Measurements from ENCODE around the gene LRFN2.

Gene LRFN2

GRCh38 chr6:40541556-40542174 lies 45.5 kb downstream of the LRFN2 start:
- no peak for DNase-seq

DNA sequence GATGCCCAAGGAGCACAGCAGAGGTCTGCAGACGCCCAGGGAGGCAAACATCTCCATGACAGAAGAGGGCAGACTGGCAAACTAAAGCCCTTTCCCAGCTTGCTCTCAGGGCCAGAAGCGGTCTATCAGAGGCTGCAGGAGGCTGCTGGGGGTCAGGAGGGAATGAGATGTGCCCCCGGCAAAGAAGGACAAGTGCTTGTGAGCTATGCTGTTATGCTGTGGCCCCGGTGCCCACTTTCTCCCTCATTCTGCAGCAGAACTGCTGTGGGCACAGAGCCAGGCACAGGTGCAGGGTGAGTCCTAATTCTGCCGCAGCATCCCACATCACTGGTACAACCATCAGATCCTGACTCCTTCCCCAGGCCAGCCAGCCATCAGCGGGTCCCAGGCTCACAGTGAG lies 46.4 kb downstream of the LRFN2 start:
- no peak for DNase-seq

DNA sequence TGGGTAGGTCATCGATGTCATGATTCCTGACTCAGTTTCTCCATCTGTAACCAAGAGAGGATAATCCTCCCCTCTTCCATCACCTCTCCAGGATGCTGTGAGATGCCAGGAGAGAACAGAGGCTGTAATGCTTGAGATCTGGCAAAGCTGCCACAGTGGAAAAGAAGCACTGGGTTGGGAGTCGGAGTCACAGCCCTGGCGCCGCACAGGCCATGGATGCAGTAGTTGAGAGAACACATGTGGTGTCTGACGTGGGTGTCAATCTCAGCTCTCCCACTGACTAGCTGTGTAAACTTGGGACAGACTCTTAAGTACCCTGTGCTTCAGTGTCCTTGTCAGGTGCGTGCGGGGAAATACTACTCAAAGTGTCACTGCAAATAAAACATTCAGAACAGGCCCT lies 47.3 kb downstream of the LRFN2 start:
- DNase-seq: no peak

DNA sequence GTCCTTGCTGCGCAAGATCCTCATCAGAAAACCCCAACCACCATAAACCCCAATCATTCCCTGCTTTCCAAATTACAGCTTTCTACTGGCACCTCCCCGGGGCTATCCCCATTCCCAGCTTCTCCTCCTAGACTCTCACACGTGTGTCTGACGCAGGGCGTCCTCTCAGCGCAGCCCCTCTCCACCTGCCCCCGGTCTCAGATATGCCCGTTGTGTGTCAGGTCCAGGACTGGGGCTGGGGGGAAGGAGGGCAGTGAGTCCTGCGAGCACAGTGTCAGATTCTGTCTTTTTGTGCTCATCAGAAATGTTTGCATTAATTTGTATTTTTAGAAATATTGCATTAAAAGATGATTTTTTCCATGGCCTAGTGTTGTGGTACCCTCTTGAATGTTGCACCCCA lies 48.6 kb downstream of the LRFN2 start:
- no peak for DNase-seq

DNA sequence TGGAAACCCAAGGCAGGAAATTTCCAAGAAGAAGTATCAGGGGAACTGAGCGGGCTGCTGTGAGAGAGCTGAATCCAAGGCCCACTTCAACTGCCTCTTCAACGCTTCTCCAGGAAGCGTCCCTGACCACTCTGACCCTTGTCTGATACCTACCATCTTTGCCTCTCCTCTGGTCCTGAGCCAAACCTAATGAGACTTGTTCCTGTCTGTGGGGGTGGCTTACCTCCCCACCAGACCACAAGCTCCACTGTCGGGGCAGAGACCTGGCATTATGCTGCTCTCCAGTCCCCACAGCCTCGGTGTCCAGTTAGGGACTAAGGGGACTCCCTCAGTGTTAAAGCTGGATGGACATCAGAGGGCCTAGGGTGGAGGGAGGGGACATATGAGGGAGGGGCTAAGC lies 49.7 kb downstream of the LRFN2 start:
- no peak for DNase-seq

GRCh38 chr6:40536442-40536841 lies 50.7 kb downstream of the LRFN2 start:
- no peak for DNase-seq

DNA sequence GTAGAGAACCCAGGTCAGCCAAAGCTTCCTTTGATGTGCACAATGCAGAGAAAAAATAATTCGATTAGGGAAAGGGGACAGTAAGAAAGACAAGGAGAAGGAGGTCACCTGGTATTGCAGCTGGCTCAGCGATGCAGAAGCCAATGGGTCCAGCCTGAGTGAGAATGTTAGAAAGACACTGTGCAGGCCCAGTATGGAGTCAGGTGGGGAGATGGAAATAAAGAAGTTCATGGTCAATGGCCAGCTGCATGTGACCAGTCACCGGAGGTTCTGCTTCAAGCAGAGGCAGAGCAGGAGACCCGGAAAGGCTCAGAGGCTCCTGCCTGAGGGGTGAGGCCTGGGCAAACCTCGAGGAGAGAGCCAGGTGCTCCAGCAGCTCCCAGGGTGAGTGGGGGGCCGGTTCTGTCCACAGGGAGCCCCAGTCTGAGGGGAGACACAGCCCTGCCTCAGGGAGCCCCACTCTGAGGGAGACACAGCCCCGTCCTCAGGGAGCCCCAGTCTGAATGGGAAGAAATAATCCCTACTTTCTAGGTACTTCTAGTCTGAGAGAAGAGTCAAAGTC lies 51.3 kb downstream of the LRFN2 start:
- DNase-seq: no peak

- no peak for DNase-seq
These were observed 51.9 kb downstream of the LRFN2 start for GRCh38 chr6:40535110-40535818.

- no peak for DNase-seq
These were observed 54.7 kb downstream of the LRFN2 start for GRCh38 chr6:40532349-40533000.

- DNase-seq: no peak
These were observed 57.2 kb downstream of the LRFN2 start for GRCh38 chr6:40529919-40530318.

- no peak for DNase-seq
These were observed 58.1 kb downstream of the LRFN2 start for GRCh38 chr6:40529040-40529439.

- DNase-seq: no peak
These were observed 59.1 kb downstream of the LRFN2 start for GRCh38 chr6:40528051-40528450.

DNA sequence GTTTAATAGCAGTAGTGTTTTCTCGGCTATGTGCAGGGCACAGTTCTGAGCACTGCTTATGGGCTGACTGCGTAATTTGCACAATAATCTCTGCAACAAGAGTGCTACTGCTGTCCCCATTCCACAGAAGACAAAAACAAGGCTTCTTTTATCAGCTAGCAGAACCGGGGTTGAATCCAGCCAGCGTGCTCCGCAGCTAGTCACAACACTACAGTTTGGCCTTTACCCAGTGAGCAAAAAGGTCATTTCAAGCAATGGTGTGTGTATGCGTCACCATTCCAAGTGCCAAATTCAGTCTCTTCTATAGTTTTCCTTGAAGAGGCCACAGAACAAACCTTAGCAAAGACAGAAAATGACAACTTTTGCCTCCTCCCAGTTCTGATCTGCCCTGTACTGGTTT lies 61.1 kb downstream of the LRFN2 start:
- DNase-seq: no peak

DNA sequence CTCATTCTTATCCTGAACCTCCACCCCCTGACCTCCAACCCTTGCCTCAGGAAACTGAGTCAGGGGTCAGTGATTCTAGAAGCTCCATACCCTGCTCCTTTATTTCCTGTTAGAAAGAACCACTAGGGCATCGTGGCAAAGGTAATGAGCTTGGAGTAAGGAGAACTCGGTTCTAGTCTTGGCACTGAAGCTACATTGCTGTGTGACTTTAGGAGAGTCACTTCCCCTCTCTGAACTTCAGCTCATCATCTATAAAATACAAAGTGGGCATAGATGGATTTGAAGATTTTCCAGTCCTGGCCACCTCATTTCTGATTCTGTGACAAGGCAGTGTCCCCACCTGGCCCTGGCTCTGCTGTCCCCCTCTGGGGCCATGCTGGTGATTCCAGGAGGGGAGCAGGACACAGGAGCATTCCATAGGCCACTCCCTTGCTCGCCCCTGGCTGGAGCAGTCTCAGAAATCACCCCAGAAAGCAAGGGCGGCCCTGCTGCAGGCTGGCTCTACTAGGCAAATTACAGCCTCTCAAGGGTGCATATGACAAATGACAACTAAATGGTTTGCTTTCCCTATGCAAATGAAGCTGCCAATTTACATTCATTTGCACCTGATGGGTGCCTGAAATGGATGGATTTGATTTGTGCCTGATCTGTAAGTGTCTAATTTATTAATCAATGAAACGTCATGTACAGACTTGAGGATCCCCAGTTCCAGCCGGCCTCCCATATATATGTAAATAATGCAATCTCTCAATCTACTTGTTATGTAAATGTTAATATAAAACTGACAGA lies 62.2 kb downstream of the LRFN2 start:
- no peak for DNase-seq

GRCh38 chr6:40523505-40524172 lies 63.5 kb downstream of the LRFN2 start:
- DNase-seq: no peak

GRCh38 chr6:40521496-40521895 lies 65.7 kb downstream of the LRFN2 start:
- no peak for DNase-seq

DNA sequence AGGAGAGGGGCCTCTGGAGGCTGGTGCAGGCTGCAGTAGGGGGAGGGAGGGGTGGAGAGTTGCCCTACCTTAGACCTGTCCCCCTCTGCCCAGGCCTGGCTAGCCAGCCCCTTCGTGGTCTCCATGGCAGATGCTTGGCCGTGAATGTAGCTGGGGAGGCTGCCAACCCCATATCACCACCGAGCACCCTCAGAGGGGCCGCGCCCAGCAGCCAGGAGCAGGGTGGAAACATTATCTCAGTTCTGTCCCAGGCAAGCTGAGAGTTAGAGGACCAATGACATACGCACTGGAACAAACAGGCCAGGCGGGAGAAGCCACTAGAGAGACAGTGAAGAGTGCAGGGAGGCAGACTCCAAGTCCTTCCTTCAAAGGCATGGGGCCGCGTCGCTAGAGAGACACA lies 66.5 kb downstream of the LRFN2 start:
- DNase-seq: no peak

DNA sequence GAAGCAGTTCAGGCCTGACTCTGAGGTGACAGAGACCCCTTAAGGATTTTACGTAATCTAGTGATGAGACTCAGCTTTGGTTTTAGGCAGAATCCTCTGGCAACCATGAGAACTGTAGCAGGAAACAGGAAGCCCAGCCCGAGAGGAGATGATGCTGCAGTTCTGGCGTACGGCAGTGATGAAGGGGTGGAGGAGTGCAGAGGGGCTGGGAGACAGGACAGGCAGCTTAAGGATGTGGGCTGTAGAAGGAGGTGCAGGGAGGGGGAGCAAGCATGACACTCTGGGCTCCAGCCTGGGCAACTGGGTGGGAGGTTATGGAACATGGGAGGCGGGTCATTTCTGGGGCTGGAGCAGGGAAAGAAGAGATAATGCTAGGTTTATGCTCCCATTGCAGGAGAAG lies 67.1 kb downstream of the LRFN2 start:
- no peak for DNase-seq

DNA sequence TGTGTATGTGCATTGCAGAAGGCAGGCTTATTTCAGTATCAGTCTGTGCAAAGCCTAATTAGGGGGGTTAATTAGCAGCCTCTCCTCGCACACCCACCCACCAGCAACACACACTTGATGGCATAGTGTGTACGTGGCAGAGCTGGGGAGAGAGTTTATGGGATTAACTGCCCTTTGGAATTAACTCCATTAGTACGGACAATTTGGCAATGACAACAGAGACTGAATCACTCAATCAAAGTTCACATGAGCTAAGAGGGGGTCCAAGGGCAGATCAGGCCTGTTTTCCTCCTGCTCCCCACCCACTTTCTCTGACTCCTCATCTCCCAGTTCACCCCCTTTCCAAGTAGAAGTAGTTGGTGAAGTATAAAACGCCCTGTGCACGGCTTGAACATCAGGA lies 69.5 kb downstream of the LRFN2 start:
- no peak for DNase-seq

- no peak for DNase-seq
These were observed 70.7 kb downstream of the LRFN2 start for GRCh38 chr6:40516429-40516828.

GRCh38 chr6:40512340-40512739 lies 74.8 kb downstream of the LRFN2 start:
- DNase-seq: no peak

DNA sequence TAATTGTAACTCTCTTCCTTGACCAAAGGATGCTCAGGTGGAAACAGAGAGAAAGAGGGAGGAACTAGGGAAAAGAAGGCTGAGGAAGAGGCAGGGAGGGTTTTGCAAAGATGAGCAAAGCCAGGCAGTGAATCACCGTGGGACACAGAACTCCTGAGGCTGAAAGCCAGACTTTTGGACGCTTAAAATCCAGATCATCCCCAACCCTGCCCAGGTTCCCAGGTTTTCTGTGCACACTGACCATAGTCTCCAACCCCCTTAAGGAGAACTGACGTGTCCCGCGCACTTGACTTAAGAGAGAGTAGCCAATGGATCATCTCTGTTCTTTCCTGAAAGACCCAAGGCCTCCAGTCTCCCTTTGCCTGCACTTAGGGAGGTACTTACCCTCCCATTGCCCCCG lies 75.3 kb downstream of the LRFN2 start:
- no peak for DNase-seq

- no peak for DNase-seq
These were observed 76.7 kb downstream of the LRFN2 start for GRCh38 chr6:40510442-40510841.

Data from stimulated activated CD4-positive, alpha-beta T cell treated with anti-CD3 and anti-CD28 coated beads, Interleukin-1b, Interleukin-23, amount 100 ng/mL, for 48 hours (primary cell).